GM12878 (cell line): ENCODE measurements around the gene ACTG1.

Source experiments
- CBFB ChIP-seq: IDR thresholded peaks from 2 replicates; pipeline ENCODE4 v1.6.1; 2016; ENCODE audit warnings: antibody characterized with exemption, low read depth
- CBX3 ChIP-seq: fragments of 200-600 bp; sonication (generic); IDR thresholded peaks from 2 replicates; pipeline ENCODE4 v1.6.1; 2016; ENCODE audit warnings: low read depth, borderline replicate concordance
- CBX5 ChIP-seq: sonication (generic); IDR thresholded peaks from 2 replicates; pipeline ENCODE4 v1.6.1; 2016; ENCODE audit warnings: low read depth, moderate library complexity, mild to moderate bottlenecking, inconsistent platforms
- CTCF ChIP-seq, 3 experiments: IDR thresholded peaks in 2 of 3; conservative IDR thresholded peaks in 1 of 3; 2 replicates each; pipeline ENCODE4 v1.5.1; 2011; ENCODE audit warnings: low read depth in 3 of 3, low read length in 3 of 3, mild to moderate bottlenecking in 3 of 3, control low read depth in 2 of 3, moderate library complexity in 2 of 3, inconsistent platforms in 1 of 3, mixed read lengths in 1 of 3; ENCODE audit not compliant: control insufficient read depth in 2 of 3, insufficient read depth in 1 of 3; ENCODE audit errors: extremely low read depth in 1 of 3
- FOXK2 ChIP-seq: fragments of 450-650 bp; IDR thresholded peaks from 2 replicates; pipeline ENCODE4 v1.6.1; 2017; ENCODE audit warnings: mild to moderate bottlenecking, moderate library complexity
- FOXM1 ChIP-seq: IDR thresholded peaks from 2 replicates; pipeline ENCODE4 v1.6.1; 2012; ENCODE audit warnings: low read depth, mild to moderate bottlenecking, inconsistent platforms, low read length, moderate library complexity
- KAT2A ChIP-seq: conservative IDR thresholded peaks from 2 replicates; pipeline ENCODE4 v1.6.1; 2011; ENCODE audit warnings: low read depth, low read length; ENCODE audit not compliant: control insufficient read depth
- MAX ChIP-seq: IDR thresholded peaks from 2 replicates; pipeline ENCODE4 v1.6.1; 2012; ENCODE audit warnings: low read depth, low read length, improper control_type of control experiment
- NR2C1 ChIP-seq: fragments of 450-650 bp; IDR thresholded peaks from 2 replicates; pipeline ENCODE4 v1.6.1; 2017; ENCODE audit warnings: antibody characterized with exemption, mild to moderate bottlenecking, moderate library complexity
- NR2F1 ChIP-seq: fragments of 450-650 bp; conservative IDR thresholded peaks from 2 replicates; pipeline ENCODE4 v1.6.1; 2017; ENCODE audit warnings: mild to moderate bottlenecking
- POLR2AphosphoS5 ChIP-seq: IDR thresholded peaks from 2 replicates; pipeline ENCODE4 v1.6.1; 2011; ENCODE audit warnings: mild to moderate bottlenecking, low read length, inconsistent platforms
- RAD21 ChIP-seq: IDR thresholded peaks from 2 replicates; pipeline ENCODE4 v1.6.1; 2011; ENCODE audit warnings: mild to moderate bottlenecking, low read depth, low read length, moderate library complexity; ENCODE audit not compliant: insufficient read depth
- SP1 ChIP-seq: IDR thresholded peaks from one replicate; pipeline ENCODE4 v1.6.1; 2011; ENCODE audit warnings: low read depth, low read length

- TF ChIP-seq FOXM1 (no peak), CBFB (no peak), POLR2AphosphoS5 (peak; percentile 74), NR2F1 (no peak), MAX (no peak), SP1 (no peak), FOXK2 (no peak), RAD21 (no peak), KAT2A (no peak), CTCF (IDR thresholded peaks at IDR 0.05 in 2 of 3, conservative IDR thresholded peaks at IDR 0.05 in 1 of 3; ENCODE audit: control insufficient read depth in 2 of 3, extremely low read depth in 1 of 3, insufficient read depth in 1 of 3, low read depth in 3 of 3, low read length in 3 of 3) (no peak), CBX5 (no peak), CBX3 (no peak), NR2C1 (no peak)
These were observed 3.0 kb upstream of the ACTG1 start for GRCh38 chr17:81515530-81516041.
